Measurements from ENCODE around the gene IQCK. TPM values are rescaled to one million over a fixed set of nuclear protein-coding genes. Genes with fewer than 3 reads are reported as not detected.

The IQCK gene
- total and polyA plus RNA-seq, 8 donors = 3.5 to 100.0 (median 13.6) TPM

- no peak overlapping the region for H3K4me3 ChIP-seq
- H3K9me3 ChIP-seq = no peaks in the 10 kb centered on the region
- no peaks in the 10 kb centered on the region for H3K36me3 ChIP-seq
- TF ChIP-seq EP300 (IDR thresholded peaks at IDR 0.05) (no peak), CTCF (IDR thresholded peaks at IDR 0.05) (no peak), POLR2AphosphoS5 (IDR thresholded peaks at IDR 0.05) (no peak), POLR2A (IDR thresholded peaks at IDR 0.05) (no peak)
- H3K27ac ChIP-seq = no peak overlapping the region
- DNase-seq = no peak
- intact Hi-C loops (cut with DNase I; ENCODE audit: low total_unique reads) = no loop called here
- no peaks in the 10 kb centered on the region for H3K4me1 ChIP-seq
- H3K27me3 ChIP-seq = peaks cover 0 to 15% (median 0%) of the 10 kb centered on the region in 3 donors
- WGBS, 5 donors = 67 to 78% (median 72%) methylated on average over 7 of the region's 7 CpGs
Measured at GRCh38 chr16:19901164-19901563, 183.1 kb downstream of the IQCK start.

DNA sequence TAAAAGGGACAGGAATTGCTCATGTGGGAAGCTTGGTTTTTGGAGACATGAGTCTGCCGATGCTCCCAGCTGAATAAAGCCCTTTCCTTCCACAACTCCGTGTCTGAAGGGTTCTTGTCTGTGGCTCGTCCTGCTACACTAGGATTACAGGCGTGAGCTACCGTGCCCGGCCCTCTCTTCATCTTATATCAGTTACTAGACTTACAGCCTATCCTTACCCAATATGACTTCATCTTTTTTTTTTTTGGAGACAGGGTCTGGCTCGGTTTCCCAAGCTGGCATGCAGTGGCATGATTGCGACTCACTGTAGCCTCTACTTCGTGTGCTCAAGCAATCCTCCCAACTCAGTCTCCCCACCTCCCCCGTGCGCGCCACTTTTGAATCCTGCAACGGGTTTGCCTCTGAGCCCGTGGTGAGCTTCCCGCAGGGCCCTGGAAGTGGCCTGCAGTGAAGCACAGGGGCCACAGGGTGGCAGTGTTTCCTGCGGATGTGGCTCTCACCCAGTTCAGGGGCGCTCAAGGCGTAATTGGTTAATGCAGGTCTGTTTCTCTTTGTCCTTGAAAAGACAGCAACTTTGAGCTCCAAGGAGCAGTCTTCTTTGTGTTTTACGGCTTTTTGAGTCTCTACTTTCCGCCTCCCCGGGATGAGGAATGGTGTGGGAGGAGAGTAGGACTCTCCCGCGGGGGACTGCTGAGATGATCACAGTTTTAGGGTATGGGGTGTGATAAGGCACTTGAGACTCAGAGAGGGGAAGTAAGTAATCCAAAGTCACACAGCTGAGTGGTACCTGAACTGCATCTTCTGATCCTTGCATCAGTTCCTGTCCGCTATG lies 189.3 kb downstream of the IQCK start:
- 20 to 30% (median 24%) methylated on average over 24 of the region's 24 CpGs for WGBS, 5 donors
- Histone ChIP-seq H3K4me1 (peaks cover 0 to 7% (median 6%) of the 10 kb centered on the region in 4 donors), H3K27ac (no peak overlapping the region), H3K27me3 (peaks cover 0 to 23% (median 0%) of the 10 kb centered on the region in 3 donors), H3K9me3 (no peaks in the 10 kb centered on the region), H3K36me3 (no peaks in the 10 kb centered on the region), H3K4me3 (peak overlapping the region in 1 of 4 donors; percentile 24)
- intact Hi-C loops (cut with DNase I; ENCODE audit: low total_unique reads) = no loop called here
- peak; percentile 79 to 88 for DNase-seq
- TF ChIP-seq EP300 (IDR thresholded peaks at IDR 0.05) (no peak), CTCF (IDR thresholded peaks at IDR 0.05) (peak in 5 of 7 experiments; percentile 87 to 95 (median 91))

Small RNAs within 50 kb of the gene (small RNA-seq; reads per million reads assigned to genes)
- gene LARP7P2 = 0 reads per million in 4 donors

Other genes starting within 250 kb of the IQCK start
- gene GDE1, start 196.2 kb upstream of the IQCK start, total RNA-seq = 10 to 100 TPM; 27.8 to 80.0 (median 37.9) TPM
- 10 to 100 TPM; 35.8 to 59.1 (median 41.7) TPM for gene GDE1, start 196.2 kb upstream of the IQCK start, polyA plus RNA-seq
- gene CCP110, start 194.3 kb upstream of the IQCK start, total RNA-seq = 10 to 100 TPM in 3 of 5 donors, 1 to 10 TPM in 2; 2.3 to 67.7 (median 24.3) TPM
- 1 to 10 TPM; 4.2 to 5.8 (median 5.1) TPM for gene CCP110, start 194.3 kb upstream of the IQCK start, polyA plus RNA-seq
- 100 to 1,000 TPM in 1 of 5 donors, 10 to 100 TPM in 4; 15.2 to 205 (median 51.9) TPM for gene VPS35L, start 162.6 kb upstream of the IQCK start, total RNA-seq
- gene VPS35L, start 162.6 kb upstream of the IQCK start, polyA plus RNA-seq = 10 to 100 TPM; 16.0 to 25.8 (median 23.7) TPM
- gene KNOP1, start within 50 bp of the IQCK start, total RNA-seq = 10 to 100 TPM in 4 of 5 donors, 1 to 10 TPM in 1; 7.2 to 26.3 (median 14.2) TPM
- gene KNOP1, start within 50 bp of the IQCK start, polyA plus RNA-seq = 10 to 100 TPM in 2 of 3 donors, 1 to 10 TPM in 1; 9.6 to 15.1 (median 12.1) TPM
- gene GPRC5B, start 166.6 kb downstream of the IQCK start, total RNA-seq = 10 to 100 TPM in 3 of 5 donors, 1 to 10 TPM in 2; 6.1 to 77.2 (median 24.2) TPM
- gene GPRC5B, start 166.6 kb downstream of the IQCK start, polyA plus RNA-seq = 10 to 100 TPM; 16.3 to 30.3 (median 24.9) TPM

Data from stomach (tissue), 9 donors.